SIG-M5 treated with dmso at 0.1 percent for 504 hours (cell line): ENCODE data around the gene SOCS1.
A peak's percentile ranks its signal among the peaks of the same experiment; 100 is the strongest.
"Not testable (repeated sequence)": the region's sequence is repeated elsewhere in the genome, so short reads cannot be mapped to it uniquely, and the experiment has no call there.

Experiments
- DNase-seq: peaks from one replicate; lab custom pipeline; 2025; ENCODE audit not compliant: unreplicated experiment; lab: John Stamatoyannopoulos, UW

Gene SOCS1, protein sequence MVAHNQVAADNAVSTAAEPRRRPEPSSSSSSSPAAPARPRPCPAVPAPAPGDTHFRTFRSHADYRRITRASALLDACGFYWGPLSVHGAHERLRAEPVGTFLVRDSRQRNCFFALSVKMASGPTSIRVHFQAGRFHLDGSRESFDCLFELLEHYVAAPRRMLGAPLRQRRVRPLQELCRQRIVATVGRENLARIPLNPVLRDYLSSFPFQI

DNA sequence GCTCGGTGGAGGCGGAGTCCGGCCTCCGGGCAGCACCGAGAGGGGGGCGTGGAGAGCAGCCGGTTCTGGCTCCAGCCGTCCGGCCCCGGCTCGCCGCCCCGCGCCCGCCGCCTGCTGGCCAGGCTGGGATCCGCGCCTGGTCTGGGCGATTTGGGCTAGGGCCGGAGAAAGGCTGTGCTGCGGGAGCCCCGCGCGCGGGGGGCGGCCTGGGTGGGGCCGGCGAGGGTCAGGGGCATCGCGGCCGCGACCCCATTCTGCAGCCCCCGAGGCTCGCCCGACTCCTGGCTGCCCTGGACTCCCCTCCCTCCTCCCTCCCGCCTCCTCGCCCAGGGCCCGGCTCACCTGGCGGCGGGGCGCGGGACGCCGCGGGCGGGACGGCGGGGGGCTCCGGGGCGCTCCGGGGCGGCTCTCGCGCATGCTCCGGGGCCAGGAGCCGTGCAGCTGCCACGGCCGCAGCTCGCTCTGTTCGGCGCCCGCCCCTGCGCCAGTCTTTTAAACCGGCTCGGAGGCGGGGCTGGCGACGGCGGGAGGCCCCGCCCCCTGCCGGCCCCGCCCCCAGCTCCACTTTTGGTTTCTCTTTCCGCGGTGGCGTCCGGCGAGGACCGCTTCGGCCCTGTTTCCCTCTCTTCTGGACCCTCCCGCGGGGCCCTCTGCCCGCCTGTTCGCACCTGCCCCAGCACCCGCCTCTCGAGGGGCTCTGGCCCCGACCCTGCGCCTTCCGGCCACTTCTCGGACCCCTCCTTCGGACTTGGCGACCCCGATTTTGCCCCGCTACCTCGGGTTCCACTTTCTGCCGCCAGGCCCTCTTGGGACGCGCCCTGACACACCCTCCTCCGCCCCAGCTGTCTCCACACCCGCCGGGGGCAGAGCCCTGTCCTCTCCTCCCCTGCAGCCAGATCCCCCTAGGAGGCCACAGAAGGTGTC lies at the start of gene SOCS1:
SOCS1 (minus strand) TSS at position 468 of the 924 bp plus-strand sequence. CDS start 726 bp downstream, outside the sequence.
- DNase-seq = peak; percentile 64

DNA sequence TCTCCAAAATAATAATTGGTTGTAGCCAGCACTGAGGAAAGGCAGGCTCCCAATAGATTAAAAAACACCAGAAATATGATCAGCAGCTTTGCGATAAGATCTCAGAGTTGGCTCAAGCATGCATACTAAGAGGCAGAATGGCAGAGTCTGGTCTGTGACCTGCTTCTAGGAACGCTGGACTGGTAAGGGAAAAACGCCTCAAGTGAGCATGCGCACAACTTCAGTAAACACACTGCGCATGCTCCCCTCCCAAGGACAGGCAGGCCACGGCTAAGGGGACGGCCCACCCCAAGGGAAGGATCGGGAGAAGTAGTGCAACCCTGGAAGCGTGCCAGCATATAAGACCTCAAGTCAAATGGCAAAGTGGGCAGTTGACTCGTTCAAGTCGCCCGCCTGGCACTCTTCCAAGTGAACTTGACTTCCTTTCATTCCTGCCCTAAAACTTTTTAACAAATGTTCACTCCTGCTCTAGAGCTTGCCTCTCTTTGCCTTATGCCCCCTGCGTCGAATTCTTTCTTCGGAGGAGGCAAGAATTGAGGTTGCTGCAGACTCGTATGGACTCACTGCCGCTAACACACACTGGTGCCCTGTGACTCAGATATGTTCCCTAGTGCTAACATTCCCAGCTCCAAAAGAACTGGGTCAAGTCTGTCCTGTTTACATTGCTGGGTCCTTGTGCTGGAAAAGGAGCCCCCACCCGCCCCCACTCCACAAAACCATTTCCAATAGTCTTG lies 47.6 kb upstream of the SOCS1 start:
- DNase-seq = peak; percentile 39

DNA sequence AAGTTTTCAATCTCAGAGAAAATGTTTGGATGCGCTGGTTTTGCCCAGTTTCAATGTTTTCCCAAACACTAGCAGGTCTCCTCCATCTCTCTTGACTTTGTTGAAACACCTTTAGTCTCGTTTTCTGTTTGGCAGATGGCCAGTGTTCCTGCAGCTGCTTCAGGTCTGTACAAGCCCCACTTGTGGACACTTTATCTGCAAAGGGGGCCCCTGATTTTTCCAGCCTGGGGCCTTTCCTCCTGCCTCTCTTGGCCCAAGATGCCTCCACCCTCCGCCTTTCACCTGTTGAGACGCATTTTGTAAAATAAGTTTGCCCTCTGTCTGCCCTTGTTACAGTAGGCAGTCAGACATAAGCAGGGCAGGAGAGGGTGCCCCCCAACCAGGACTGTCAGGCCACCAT lies 47.0 kb upstream of the SOCS1 start:
- DNase-seq = no peak

DNA sequence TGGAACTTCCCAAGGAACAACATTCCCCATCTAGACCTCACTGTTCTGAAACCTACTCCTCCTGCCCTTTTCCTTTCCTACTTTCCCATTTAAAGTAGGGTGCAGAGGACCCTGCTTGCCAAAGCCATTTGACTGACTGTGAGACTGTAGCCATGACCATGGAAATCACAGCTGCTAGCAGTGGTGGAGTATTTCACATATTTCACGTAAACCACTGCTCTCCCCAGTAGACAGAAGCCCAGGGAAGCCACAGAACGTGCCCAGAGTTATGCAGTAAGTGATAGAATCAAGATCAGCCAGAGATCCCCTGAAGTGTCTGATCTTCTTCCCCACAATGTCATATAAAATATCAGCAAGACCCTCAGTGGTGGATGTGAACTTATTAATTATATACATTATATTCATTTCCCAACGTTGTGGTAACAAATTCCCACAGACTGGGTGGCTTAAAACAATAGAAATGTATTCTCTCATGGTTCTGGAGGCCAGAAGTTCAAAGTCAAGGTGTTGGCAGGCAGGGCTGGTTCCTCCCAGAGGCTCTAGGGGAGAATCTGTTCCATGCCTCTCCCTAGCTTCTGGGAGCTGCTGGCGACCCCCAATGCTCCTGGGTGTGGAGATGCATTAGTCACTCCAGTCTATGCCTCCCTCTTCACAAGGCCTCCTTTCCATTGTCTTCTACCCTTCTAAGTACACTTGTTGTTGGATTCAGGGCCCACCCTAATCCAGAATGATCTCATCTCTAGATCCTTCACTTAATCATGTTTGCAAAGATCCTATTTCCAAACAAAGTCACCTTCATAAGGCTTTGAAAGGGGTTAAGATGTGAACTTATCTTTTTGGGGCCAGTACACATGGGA lies 45.9 kb upstream of the SOCS1 start:
- DNase-seq = no peak

DNA sequence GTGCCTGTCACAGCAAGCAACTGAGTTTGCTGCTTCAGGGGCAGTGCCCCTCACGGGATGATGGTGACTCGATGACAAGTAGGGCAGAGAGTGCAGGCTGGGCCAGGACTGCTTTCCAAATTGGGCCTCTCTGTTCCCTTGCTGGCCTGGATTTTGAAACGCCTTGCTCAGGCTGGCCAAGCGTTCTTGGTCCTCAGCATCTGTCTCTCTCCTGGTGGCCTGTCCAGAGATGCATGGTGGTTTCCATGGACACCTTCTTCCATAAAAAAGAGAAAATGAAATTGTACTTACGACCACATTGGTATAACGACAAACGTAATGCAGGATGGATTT lies 44.5 kb upstream of the SOCS1 start:
- DNase-seq = no peak

DNA sequence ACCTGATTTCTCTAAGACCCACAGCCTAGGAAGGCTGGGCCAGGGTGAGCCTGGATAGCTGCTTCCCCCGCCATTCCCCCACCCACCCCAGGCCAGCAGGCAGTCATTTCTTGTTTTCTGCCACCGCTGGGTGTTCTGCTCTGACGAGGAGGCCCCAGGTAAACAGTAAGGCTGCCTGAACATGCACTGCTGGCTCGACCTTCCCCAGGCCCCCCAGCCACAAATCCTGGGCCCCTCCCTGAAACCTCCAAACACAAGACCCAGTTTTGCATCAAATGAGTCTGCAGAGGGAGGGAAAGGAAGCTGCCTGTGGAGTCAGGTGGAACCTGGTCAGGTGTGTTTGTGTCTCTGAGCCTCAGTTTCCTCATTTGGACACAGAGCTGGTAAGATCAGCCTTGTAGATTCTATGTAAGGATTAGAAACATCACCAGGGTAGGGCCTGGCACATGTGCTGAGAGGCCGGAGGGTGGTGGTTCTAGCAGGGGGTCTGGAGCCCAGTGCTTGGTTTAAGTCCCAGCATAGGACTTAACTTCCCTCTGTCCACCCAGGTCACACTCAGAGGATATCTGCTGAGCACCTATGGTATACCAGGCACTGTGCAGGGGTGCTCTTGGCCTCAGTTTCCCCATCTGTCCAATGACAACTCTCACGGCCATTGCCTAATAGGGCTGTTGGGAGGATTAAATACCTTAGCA lies 44.0 kb upstream of the SOCS1 start:
- DNase-seq = no peak

DNA sequence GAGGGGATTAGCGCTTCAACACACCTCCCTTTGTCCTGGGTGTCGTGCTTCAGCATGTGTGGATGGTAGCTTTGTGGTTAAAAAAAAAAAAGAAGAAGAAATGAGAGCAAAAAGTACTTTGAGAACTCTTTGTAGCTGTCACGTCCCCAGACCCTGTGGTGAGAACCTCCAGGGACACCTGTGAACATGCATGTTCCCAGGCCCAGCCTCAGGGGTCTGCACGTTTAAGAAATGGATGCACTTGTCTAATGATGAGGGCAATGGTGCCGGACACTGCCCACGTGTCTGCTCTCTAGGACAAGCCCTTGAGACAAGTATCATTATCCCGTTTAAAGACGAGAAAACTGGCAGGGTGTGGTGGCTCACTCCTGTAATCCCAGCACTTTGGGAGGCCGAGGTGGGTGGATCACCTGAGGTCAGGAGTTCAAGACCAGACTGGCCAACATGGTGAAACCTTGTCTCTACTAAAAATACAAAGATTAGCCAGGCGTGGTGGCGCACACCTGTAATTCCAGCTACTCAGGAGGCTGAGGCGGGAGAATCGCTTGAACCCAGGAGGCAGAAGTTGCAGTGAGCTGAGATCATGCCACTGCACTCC lies 43.0 kb upstream of the SOCS1 start:
- DNase-seq = not testable (repeated sequence)

DNA sequence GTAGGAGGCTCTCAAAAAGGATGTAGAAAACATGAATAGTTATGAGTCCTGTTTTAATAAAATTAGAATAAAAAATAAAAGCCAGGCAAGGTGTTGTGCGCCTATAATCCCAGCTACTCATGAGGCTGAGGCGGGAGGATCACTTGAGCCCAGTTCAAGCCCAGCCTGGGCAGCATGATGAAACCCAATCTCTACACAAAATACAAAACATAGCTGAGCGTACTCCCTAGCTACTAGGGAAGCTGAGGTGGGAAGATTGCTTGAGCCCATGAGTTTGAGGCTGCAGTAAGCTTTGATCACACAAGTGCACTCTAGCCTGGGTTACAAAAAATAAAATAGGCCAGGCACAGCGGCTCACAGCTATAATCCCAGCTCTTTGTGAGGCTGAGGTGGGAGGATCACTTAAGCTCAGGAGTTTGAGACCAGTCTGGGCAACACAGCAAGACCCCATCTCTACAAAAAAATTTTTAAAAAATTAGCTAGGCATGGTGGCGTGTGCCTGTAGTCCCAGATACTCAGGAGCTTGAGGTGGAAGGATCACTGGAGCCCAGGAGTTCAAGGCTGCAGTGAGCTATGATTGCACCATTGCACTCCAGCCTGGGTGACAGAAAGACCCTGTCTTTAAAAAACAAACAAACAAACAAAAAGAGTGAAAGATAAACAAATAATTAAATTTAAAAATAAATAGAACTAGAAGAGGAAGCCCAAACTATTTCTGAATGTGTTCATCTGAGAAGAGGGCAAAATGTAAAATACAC lies 42.3 kb upstream of the SOCS1 start:
- DNase-seq = no peak

DNA sequence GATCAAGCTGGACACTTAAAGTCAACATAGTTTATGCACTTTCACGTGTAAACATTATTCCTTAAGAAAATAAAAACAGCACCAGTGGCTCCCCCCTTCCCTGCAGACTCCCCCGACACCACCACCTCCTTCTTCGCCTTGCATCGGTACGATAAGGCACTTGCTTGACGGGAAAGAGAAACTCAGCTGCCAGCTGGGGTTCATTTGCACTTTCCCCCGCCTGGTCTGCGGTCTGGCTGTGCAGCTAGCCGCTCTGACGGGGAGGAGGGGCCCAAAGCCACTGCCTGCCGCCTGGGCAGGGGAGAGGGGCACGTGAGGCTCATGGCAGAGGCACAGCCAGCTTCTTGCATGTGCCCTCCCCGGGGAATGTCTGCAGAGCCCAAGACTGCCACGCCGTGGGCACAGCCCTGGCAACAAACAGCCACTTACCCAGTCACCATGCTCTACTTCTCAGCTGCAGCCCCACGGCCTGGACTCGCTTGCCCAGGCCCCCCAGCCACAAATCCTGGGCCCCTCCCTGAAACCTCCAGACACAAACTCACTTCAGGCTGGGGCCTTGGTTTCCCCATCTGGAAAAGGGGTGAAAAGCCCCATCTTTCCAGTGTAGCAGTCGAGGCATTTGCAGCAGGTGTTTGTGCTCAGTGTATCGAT lies 41.6 kb upstream of the SOCS1 start:
- peak; percentile 20 for DNase-seq

DNA sequence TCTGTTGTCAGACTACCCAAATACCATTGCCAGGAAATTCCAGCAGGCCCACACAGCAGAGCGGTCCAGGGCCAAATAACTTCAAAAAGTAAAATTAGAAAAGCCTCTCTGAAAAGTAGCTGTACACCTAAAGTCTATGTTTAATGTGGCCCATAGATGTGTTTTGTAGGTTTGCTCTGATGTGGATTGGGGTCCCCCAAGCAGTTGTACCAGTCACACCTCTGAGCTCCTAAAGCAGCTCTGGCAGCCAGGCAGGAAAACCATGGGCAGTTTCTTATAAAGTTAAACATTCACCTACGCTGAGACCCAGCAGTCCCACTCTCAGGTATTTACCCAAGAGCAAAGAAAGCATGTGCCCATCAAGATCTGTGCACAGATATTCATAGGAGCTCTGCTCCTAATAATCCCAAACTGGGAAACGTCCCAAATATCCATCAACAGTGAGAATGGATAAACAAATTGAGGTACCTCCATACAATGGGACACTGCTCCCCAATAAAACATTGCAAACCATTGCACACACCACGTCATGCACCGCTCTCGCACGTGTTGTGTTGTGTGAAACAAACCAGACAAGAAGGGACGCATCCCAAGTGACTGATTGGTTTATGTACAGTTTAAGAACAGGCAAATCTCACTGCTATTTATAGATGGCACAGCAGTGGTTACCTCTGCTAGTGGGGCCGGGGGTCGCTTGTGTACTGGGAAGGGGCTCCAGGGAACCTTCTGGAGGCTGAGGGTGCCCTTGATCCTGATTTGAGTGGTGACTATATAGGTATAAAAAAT lies 40.9 kb upstream of the SOCS1 start:
- DNase-seq = no peak

DNA sequence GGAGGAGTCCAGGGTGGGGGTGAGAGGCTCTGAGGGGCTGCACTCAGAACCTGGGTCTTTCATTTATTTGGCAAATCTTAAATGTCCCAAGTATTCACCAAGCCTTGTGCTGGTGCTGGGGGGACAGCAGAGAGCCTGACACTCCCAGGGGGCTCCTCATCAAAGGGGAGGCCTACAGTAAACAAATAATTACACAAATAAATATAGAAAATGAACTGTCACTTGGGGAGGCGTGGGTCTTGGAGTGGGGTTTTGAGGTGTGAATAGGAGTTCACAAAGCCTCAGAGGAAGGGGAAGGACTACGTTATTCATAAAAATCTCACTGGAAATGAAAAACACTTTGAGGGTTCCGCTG lies 40.3 kb upstream of the SOCS1 start:
- no peak for DNase-seq

DNA sequence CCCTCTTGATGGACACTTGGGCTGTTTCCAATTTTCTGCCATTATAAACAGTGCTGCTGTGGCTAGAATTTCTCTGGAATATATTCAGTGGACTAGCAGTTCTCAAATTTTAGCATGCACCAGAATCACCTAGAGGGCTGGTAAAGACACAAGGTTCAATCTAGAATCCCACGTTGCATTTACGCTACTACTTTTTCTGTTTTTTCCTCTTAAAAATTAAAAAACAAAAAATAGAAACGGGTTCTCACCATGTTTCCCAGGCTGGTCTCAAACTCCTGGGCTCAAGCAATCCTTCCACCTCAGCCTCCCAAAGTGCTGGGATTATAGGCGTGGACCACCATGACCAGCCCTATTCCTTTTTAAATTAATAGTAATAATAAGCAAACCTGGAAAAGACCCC lies 39.7 kb upstream of the SOCS1 start:
- no peak for DNase-seq

DNA sequence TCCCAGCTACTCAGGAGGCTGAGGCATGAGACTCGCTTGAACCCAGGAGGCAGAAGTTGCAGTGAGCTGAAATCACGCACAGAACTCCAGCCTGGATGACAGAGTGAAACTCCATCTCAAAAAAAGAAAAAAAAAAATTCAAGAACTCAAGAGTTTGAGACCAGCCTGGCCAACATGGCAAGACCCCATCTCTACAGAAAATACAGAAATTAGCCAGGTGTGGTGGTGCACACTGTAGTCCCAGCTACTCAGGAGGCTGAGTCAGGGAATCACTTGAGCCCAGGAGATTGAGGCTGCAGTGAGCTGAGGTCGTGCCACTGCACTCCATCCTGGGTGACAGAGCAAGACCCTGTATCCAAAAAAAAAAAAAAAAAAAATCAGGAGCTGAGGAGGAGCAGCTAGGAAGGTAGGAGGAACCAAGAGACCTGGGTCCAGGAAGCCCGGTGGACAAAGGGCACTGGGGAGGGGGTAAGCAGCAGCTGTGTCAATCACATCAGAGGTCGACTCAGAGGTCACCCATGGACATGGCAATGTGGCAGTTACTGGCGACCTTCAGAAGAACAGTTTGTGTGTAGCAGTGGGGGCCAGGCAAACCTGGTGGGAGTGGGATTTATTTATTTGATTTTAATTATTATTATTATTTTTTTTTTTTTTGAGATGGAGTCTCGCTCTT lies 36.2 kb upstream of the SOCS1 start:
- no peak for DNase-seq

DNA sequence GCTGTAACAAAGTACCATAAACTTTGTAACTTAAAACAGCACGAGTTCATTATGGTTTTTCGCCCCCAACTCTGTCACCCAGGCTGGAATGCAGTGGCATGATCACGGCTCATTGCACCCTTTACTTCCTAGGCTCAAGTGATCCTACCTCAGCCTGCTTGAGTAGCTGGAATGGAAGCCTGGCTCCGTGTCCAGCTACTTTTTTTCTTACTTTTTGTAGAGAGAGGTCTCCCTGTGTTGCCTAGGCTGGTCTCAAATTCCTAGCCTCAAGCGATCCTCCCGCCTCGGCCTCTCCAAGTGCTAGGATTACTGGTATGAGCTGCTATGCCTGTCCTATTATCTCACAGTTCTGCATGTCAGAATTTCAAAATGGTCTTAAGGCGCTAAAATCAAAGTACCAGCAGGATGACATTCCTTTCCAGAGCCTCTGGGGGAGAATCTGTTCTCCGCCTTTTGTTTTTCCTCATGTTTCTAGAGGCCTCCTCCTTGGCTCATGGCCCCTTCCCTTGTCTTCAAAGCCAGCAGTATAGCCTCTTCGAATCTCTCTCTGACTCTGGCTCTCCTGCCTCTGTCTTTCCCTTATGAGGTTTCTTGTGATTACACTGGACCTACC lies 35.2 kb upstream of the SOCS1 start:
- no peak for DNase-seq

DNA sequence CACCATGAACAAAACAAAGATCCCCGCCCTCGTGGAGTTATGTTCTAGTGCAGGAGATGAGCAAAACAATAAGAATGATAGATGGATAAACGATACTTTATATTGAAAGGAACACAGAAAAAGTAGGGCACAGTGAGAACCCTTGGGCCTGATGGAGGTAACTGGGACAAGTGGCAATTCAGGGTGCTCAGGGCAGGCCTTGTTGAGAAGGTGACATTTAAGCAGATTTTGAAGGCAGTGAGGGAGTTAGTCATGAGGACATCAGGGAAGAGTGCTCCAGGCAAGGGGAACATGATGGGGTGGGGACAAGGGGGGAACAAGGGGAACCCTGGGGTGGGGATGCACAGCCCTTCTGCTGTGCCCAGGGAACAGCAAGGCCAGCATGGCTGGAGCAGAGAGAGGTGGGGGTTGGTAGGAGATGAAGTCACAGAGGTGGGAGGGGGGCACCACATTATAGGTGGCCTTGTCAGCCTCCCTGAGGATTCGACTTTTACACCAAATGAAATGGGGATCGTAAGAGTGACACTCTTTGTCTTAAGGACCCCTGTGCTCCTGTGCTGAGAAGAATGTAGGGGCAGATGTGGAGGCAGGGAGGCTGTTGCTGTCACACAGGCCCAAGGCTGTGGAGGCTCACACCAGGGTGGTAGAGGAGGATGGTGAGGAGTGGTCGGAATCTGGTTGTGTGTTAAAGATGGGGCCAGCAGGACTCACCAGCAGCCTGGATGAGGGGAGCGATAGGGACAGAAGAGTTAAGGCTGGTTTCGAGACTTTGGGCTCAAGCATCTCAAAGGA lies 34.3 kb upstream of the SOCS1 start:
- DNase-seq = no peak

DNA sequence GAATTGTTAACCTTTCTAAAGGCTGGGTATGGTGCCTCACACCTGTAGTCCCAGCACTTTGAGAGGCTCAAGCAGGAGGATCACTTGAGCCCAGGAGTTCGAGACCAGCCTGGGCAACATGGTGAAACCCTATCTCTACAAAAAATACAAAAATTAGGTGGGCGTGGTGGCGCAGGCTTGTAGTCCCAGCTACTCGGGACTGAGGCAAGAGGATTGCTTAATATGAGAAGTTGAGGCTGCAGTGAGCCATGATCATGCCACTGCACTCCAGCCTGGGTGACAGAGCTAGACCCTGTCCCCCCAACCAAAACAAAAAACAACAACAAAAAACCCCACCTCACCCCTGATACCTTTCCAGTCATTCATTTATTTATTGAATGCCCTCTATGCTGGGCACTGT lies 33.7 kb upstream of the SOCS1 start:
- DNase-seq = not testable (repeated sequence)
